Tongue (tissue), 2 donors: ENCODE data around the gene IMP4. TPM values are rescaled to one million over a fixed set of nuclear protein-coding genes. Genes with fewer than 3 reads are reported as not detected.

Experiments used
- DNase-seq: peaks from one replicate; pipeline ENCODE4 v3.0.0-alpha.2; 2015
- total RNA-seq: library from RNA; depleted of rRNA; stranded (reverse); fragments of >200 nt; gene quantifications from one replicate; pipeline ENCODE4 v1.2.3, GENCODE V29; 2014

Gene IMP4
- total RNA-seq, 1 donor from 2014 or later, result 52.1 TPM

DNA sequence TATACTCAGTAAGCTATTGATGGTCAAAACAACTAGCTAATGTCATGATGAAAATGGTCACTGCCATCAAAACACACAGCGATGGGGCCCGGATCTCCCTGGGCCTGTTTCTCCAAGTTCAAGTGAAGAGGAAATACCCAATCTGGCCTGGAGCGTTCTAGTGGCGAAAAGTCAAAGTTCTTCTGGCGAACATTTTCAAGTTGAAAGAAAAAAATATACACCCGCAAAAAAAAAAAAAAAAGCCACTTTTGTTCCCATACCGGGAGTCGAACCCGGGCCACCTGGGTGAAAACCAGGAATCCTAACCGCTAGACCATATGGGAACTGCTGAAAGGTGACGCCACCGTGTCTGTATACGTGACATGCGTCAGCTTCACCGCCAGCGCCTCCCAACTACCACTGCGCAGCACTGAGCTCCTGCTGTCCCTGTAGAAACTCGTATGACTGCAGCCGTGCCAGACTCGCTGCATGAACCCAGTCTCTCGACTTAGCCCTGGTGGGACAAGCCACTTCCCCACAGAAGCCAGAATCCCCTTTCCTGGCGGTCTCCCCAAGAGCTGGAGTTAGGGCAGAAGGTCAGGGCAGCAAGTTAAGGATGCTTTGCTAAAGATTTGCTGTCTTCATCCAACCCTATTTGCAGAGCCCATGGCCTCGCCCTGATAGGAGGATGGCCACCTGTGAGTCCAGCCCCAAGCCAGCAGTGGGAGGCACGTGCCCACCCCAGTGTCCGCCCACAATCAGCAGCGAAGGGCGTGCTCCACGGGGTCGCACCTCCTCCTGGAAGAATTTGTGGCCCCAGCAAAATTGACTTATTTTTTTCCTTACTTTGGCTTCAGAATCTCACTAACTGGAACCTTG, 5.6 kb upstream of the IMP4 start:
- DNase-seq, result peak; percentile 96

DNA sequence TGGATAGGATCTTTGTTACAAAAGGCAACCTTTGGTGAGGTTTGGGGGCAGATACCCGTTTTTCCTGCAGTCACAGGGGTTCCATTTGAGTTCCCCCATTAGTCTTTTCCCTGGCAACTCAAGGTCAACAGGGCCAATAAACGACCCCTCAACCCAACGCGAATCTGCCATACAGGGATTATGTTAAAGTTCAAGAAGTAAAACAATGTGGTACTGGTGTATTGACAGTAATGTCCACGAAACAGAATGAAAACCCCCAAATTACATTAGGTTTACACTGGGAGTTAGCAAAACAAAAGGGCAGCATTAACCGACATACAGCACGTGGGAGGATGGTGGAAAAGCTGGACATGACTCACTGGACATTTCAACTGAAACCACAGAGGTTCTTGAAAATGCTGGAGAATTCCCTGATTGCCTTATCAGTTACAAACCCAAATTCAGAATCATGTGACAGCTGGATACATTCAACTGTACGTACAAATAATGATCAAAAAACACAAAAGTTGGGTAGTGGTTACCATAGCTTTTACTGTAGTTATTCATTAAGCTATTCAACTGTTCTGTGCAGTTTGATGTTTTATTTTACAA, 4.9 kb upstream of the IMP4 start:
- no peak for DNase-seq

DNA sequence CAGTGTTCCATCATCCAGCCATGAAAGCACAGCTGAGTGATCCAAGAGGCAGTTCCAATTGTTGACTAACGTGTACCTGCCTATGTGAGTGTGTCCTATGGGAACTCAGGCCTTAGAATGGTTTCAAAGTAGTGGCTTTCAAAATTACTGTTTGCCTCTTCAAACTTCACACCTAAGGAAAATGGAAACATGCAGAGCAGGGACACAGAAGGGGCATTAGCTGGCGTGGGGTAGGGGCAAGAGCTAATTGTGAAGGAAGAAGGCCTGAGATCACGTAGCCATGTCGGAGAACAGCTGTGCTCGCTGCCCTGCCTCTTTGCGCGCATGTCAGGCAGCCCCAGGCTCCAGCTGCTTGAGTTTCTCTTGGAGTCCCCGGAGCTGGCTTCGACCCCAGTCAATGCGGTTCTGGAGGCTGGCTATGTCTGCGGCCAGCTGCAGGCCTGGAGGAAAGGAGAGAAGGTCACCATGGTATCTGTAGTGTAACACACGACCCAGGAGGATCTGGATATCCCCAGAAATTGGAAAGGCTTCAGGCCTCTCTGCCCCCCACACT, 3.8 kb upstream of the IMP4 start:
- DNase-seq, result peak; percentile 72

- no peak for DNase-seq
Measured at GRCh38 chr2:130339885-130340745, 2.6 kb upstream of the IMP4 start.

GRCh38 chr2:130341562-130342019, 1.1 kb upstream of the IMP4 start:
- peak; percentile 26 for DNase-seq

GRCh38 chr2:130342020-130342532, 621 bp upstream of the IMP4 start:
- DNase-seq, result peak; percentile 97

GRCh38 chr2:130344578-130344977, 1.9 kb downstream of the IMP4 start:
- no peak for DNase-seq

- no peak for DNase-seq
Measured at GRCh38 chr2:130345091-130345490, 2.4 kb downstream of the IMP4 start.

DNA sequence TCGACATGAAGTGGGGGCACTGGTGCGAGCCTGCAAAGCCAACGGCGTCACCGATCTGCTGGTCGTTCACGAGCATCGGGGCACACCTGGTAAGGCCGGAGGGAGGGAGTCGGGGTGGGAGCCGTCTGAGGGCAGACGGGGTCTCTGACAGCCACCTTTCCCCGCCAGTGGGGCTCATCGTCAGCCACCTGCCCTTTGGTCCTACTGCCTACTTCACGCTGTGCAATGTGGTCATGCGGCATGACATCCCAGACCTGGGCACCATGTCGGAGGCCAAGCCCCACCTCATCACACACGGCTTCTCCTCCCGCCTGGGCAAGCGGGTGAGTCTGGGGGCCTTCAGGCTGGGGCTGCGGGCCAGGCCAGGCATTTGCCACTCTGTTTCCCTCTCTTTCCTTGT, 2.9 kb downstream of the IMP4 start:
- no peak for DNase-seq

DNA sequence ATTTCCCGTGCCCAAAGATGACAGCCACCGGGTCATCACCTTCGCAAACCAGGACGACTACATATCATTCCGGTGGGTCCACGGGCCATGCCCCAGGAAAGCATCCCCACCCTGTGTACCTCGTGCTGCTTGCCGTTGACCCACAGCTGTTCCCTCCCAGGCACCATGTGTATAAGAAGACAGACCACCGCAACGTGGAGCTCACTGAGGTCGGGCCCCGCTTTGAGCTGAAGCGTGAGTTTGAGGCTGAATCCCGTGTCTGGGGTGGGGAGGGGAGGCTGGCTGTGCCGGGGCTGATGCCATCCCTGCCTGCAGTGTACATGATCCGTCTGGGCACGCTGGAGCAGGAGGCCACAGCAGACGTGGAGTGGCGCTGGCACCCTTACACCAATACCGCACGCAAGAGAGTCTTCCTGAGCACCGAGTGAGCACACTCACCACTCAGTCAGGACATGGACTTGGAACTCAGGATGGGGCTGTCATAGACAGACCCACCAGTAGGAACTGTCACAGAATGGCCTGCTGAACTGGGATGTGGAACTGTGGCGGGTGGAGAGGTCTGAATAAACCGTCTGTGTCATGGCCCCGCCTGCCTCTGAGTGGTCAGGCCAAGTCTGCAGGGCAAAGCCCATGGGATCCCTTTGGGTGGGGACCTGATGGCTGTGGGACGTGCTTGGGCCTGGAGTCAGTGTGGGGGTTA, 3.5 kb downstream of the IMP4 start:
- DNase-seq, result no peak

DNA sequence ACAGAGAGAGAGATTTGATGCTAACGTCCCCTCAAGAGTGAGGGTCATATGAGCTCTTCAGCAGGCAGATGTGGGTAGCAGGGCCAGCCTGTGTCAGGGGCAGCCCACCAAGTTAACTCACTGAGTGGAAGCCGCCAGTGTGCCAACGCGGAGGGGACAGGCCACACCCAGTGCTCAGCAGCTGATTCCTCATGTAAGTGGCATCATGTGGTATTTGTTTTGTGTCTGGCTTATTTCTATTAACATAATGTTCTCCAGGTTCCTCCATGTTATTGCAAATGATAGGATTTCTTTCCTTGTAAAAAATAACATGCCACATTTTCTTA, 4.0 kb downstream of the IMP4 start:
- no peak for DNase-seq

- no peak for DNase-seq
Measured at GRCh38 chr2:130347220-130347925, 4.7 kb downstream of the IMP4 start.

DNA sequence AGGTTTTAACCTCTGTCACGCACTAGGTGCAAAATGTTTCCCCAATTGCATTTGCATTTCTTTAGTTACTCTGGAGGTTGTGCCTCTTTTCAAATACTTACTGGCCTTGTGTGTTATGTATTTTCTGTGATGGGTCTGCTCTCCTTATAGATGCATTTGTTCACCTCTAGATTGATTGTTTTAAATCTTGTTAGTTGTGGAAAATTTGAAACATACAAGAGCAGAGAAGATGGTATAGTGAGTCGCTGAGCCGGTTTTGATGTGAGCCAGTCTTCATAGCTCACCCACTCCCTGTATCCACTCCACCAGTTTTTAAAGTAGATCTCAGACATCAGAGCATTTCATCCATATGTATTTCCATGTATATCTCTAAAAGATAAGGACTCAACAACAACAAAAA, 6.5 kb downstream of the IMP4 start:
- DNase-seq, result no peak

DNA sequence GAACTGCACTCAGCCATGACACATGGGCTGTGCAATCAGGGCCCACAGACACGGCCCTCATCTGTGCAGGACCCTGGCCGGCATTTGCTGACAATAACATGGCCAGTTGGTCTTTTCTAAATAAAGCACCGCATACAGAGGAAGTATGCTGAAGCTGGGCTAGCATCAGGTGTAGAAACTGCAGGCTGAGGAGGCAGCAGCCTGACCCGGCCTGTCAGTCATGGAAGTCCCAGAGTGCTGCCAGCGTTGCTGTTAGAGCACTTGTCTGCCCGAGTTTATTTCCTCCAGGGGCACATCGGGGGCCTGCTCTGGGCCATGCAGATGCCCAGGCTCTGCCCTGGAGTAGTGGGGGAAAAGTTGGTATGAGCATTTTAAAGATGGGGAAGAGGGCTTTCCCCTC, 9.0 kb downstream of the IMP4 start:
- DNase-seq, result no peak

DNA sequence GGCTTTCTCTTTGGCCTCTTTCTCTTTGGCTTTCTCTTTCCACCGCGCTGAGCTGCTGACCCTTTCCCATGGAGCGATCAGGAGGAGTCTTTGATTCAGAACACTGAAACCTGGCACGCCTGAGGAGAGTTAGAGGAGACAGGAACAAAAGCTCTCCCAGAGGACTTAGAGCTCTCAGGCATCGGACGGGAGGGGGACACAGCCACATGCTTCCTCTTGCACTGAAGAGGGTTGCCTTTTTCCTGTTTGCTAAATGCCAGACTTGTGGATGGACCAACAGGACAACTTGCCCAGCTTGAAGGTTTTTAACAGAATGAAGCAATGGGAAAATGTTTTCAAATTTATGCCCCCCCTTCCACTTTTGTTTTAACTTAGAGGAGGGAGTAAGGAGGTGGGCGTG, 9.5 kb downstream of the IMP4 start:
- no peak for DNase-seq

- no peak for DNase-seq
Measured at GRCh38 chr2:130353291-130354138, 10.8 kb downstream of the IMP4 start.

DNA sequence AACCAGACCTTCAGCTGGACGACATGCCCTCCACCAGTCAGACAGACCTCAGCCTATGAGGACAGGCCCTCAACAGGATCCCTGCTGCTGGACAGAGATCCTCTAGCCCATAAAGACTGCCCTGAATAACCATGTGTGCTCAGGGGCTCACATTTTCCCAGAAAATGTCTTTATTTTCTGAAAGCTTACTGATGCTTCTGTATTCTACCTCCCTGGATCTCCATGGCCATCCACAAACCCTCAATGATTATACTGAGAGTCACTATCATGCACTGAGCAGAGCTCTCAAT, 11.4 kb downstream of the IMP4 start:
- DNase-seq, result no peak

- DNase-seq, result no peak
Measured at GRCh38 chr2:130355172-130355577, 12.5 kb downstream of the IMP4 start.

GRCh38 chr2:130355578-130356431, 13.1 kb downstream of the IMP4 start, which contains the start of gene PTPN18:
PTPN18 (plus strand) TSS chr2:130356056; CDS start chr2:130356108, 52 bp downstream.
- DNase-seq, result peak; percentile 87
